NT2/D1 (cell line): ENCODE measurements around the gene SFSWAP.

ENCODE experiments used
- DNase-seq: peaks from one replicate; pipeline ENCODE4 v3.0.0-alpha.2; 2011; ENCODE audit warnings: low read depth, low spot score
- H3K27me3 ChIP-seq: 2 replicates; pipeline ENCODE4 v1.6.0; 2011; ENCODE audit warnings: mild to moderate bottlenecking; ENCODE audit not compliant: insufficient read length, insufficient read depth
- H3K36me3 ChIP-seq: 2 replicates; pipeline ENCODE4 v1.6.1; 2011; ENCODE audit warnings: mild to moderate bottlenecking, low read length, mixed read lengths; ENCODE audit not compliant: insufficient read depth, insufficient read length
- H3K4me1 ChIP-seq: 2 replicates; pipeline ENCODE4 v1.5.1; 2011; ENCODE audit not compliant: insufficient read depth, insufficient read length
- H3K4me3 ChIP-seq: 2 replicates; pipeline ENCODE4 v1.5.1; 2011; ENCODE audit warnings: low read depth; ENCODE audit not compliant: insufficient read length
- H3K9ac ChIP-seq: 2 replicates; pipeline ENCODE4 v1.6.0; 2011; ENCODE audit warnings: low read depth; ENCODE audit not compliant: insufficient read length
- H3K9me3 ChIP-seq: 2 replicates; pipeline ENCODE4 v1.5.1; 2011; ENCODE audit warnings: mild to moderate bottlenecking, low read length; ENCODE audit not compliant: insufficient read depth
- SUZ12 ChIP-seq: IDR thresholded peaks from 2 replicates; pipeline ENCODE4 v1.6.1; 2011; ENCODE audit not compliant: insufficient read length, insufficient read depth; ENCODE audit errors: extremely low read depth
- YY1 ChIP-seq: IDR thresholded peaks from 2 replicates; pipeline ENCODE4 v1.6.1; 2011; ENCODE audit not compliant: insufficient read length, insufficient read depth
- ZNF274 ChIP-seq: IDR thresholded peaks from 2 replicates; pipeline ENCODE4 v1.6.1; 2011; ENCODE audit warnings: mild to moderate bottlenecking, low read depth, low read length

SFSWAP gene

GRCh38 chr12:131682510-131682895 lies 28.4 kb upstream of the SFSWAP start:
- H3K4me3 ChIP-seq = no peak overlapping the region
- no peak overlapping the region for H3K9ac ChIP-seq
- TF ChIP-seq SUZ12 (no peak), YY1 (no peak), ZNF274 (no peak)
- peaks cover 4% of the 10 kb centered on the region for H3K4me1 ChIP-seq
- no peak for DNase-seq
- peaks cover 5% of the 10 kb centered on the region; the same call in 1 of the 2 replicates for H3K9me3 ChIP-seq
- H3K36me3 ChIP-seq = no peaks in the 10 kb centered on the region
- peaks cover 8% of the 10 kb centered on the region for H3K27me3 ChIP-seq

- Histone ChIP-seq H3K4me1 (peaks cover 4% of the 10 kb centered on the region), H3K36me3 (no peaks in the 10 kb centered on the region), H3K27me3 (peaks cover 8% of the 10 kb centered on the region), H3K9me3 (peaks cover 5% of the 10 kb centered on the region; the same call in 1 of the 2 replicates), H3K9ac (no peak overlapping the region), H3K4me3 (no peak overlapping the region)
- TF ChIP-seq SUZ12 = no peak
- TF ChIP-seq ZNF274 = no peak
- no peak for DNase-seq
Observed at GRCh38 chr12:131683266-131684014, 27.4 kb upstream of the SFSWAP start.

GRCh38 chr12:131684015-131684725 lies 26.7 kb upstream of the SFSWAP start:
- DNase-seq = no peak
- Histone ChIP-seq H3K9ac (no peak overlapping the region), H3K4me1 (peaks cover 4% of the 10 kb centered on the region), H3K4me3 (no peak overlapping the region), H3K9me3 (peaks cover 5% of the 10 kb centered on the region; the same call in 1 of the 2 replicates), H3K36me3 (no peaks in the 10 kb centered on the region), H3K27me3 (peaks cover 8% of the 10 kb centered on the region)
- no peak for TF ChIP-seq ZNF274
- TF ChIP-seq YY1 = no peak
- no peak for TF ChIP-seq SUZ12

GRCh38 chr12:131687346-131688125 lies 23.4 kb upstream of the SFSWAP start:
- Histone ChIP-seq H3K4me1 (peaks cover 4% of the 10 kb centered on the region), H3K27me3 (no peaks in the 10 kb centered on the region)
- no peak for DNase-seq

GRCh38 chr12:131688131-131688844 lies 22.6 kb upstream of the SFSWAP start:
- no peak for DNase-seq
- H3K4me3 ChIP-seq = no peak overlapping the region
- H3K27me3 ChIP-seq = no peaks in the 10 kb centered on the region
- H3K9ac ChIP-seq = no peak overlapping the region
- no peaks in the 10 kb centered on the region for H3K36me3 ChIP-seq
- peaks cover under 1% of the 10 kb centered on the region for H3K4me1 ChIP-seq
- TF ChIP-seq ZNF274 (no peak), SUZ12 (no peak), YY1 (no peak)
- H3K9me3 ChIP-seq = peaks cover 5% of the 10 kb centered on the region; the same call in 1 of the 2 replicates

More at GRCh38 chr12:131687346-131688125, 23.4 kb upstream of the SFSWAP start:
- Histone ChIP-seq H3K4me3 (no peak overlapping the region), H3K36me3 (no peaks in the 10 kb centered on the region), H3K9me3 (peaks cover 5% of the 10 kb centered on the region; the same call in 1 of the 2 replicates), H3K9ac (no peak overlapping the region)
- TF ChIP-seq ZNF274 (no peak), YY1 (no peak), SUZ12 (no peak)

GRCh38 chr12:131688845-131689154 lies 22.1 kb upstream of the SFSWAP start:
- no peaks in the 10 kb centered on the region for H3K36me3 ChIP-seq
- DNase-seq = no peak
- TF ChIP-seq ZNF274 = no peak
- no peak for TF ChIP-seq SUZ12
- TF ChIP-seq YY1 = no peak

More at GRCh38 chr12:131688845-131689154, 22.1 kb upstream of the SFSWAP start:
- no peak overlapping the region for H3K4me3 ChIP-seq
- peaks cover 5% of the 10 kb centered on the region; the same call in 1 of the 2 replicates for H3K9me3 ChIP-seq
- H3K4me1 ChIP-seq = no peaks in the 10 kb centered on the region
- H3K9ac ChIP-seq = no peak overlapping the region
- no peaks in the 10 kb centered on the region for H3K27me3 ChIP-seq
